Upper lobe of left lung (tissue), 6 donors: Measurements from ENCODE around the gene SPATA24. TPM values are rescaled to one million over a fixed set of nuclear protein-coding genes. Genes with fewer than 3 reads are reported as not detected.

Source experiments
- ATAC-seq, 2 donors: fragments of 200-7000 bp; cut with Tn5 transposase; one replicate each; pipeline ENCODE4 v1.9.1; 2022; ENCODE audit warnings: mild to moderate bottlenecking in 2 of 2, moderate library complexity in 2 of 2; ENCODE audit not compliant: low FRiP score in 2 of 2
- DNase-seq, 2 donors: peaks; one replicate each; pipeline ENCODE4 v3.0.0-alpha.2; 2019 to 2020
- H3K27ac ChIP-seq, 4 donors: fragments of 200-600 bp; sonication (generic); one replicate each; pipeline ENCODE4 v1.5.1; 2016 to 2019
- H3K27me3 ChIP-seq, 4 donors: fragments of 200-600 bp; sonication (generic); one replicate each; pipeline ENCODE4 v1.5.1; 2017 to 2019
- H3K36me3 ChIP-seq, 4 donors: fragments of 200-600 bp; sonication (generic); one replicate each; pipeline ENCODE4 v1.5.1; 2016 to 2019
- H3K4me1 ChIP-seq, 4 donors: fragments of 200-600 bp; sonication (generic); one replicate each; pipeline ENCODE4 v1.5.1; 2018 to 2019
- H3K4me3 ChIP-seq, 4 donors: fragments of 200-600 bp; sonication (generic); one replicate each; pipeline ENCODE4 v1.5.1; 2017 to 2019; ENCODE audit warnings: mild to moderate bottlenecking in 2 of 4, moderate library complexity in 1 of 4
- H3K9me3 ChIP-seq, 4 donors: fragments of 200-600 bp; sonication (generic); one replicate each; pipeline ENCODE4 v1.5.1; 2018 to 2019
- CTCF ChIP-seq, 6 experiments: fragments of 450-650 bp in 4 of 6; fragments of 200-600 bp in 2 of 6; sonication (generic) in 2 of 6; IDR thresholded peaks; one replicate each; pipeline ENCODE4 v1.5.1; 2016 to 2019; ENCODE audit warnings: antibody characterized with exemption in 6 of 6
- EP300 ChIP-seq, 4 donors: sonication (generic); formaldehyde crosslinking; IDR thresholded peaks; one replicate each; pipeline ENCODE4 v1.5.1; 2017; ENCODE audit warnings: antibody characterized with exemption in 4 of 4, control low read depth in 2 of 4
- POLR2A ChIP-seq, 4 donors: fragments of 450-650 bp; IDR thresholded peaks; one replicate each; pipeline ENCODE4 v1.5.1; 2016 to 2017; ENCODE audit warnings: antibody characterized with exemption in 4 of 4, mild to moderate bottlenecking in 2 of 4
- POLR2AphosphoS5 ChIP-seq, 2 donors: sonication (generic); formaldehyde crosslinking; IDR thresholded peaks; one replicate each; pipeline ENCODE4 v1.5.1; 2017; ENCODE audit warnings: antibody characterized with exemption in 2 of 2
- WGBS, 2 donors: methylation state at CpG; one replicate each; pipeline ENCODE4 v1.1.5; 2017 to 2018; 5-methylcytosine and 5-hydroxymethylcytosine counted together
- total RNA-seq, 6 donors: library from RNA; depleted of rRNA in 4 of 6; stranded (reverse); fragments of >200 nt in 4 of 6; gene quantifications; one replicate each; pipeline versions ENCODE4 v1.1.0 to v1.2.1, GENCODE V29; 2016 to 2021
- donor health status: DM: no; HTN: no; CAD: no; lungs with moderate emphysema.
- donor health status: DM: no; HTN: yes; CAD: no; lungs with severe emphysema.

The SPATA24 gene
- total RNA-seq, 6 donors from 2014 or later, result 2.9 to 6.3 (median 4.8) TPM; not detected in 1

GRCh38 chr5:139371482-139372435, 32.1 kb downstream of the SPATA24 start:
- H3K27me3 ChIP-seq, result no peaks in the 10 kb centered on the region

GRCh38 chr5:139369181-139369580, 34.7 kb downstream of the SPATA24 start:
- no peak for DNase-seq
- Histone ChIP-seq H3K4me1 (no peaks in the 10 kb centered on the region), H3K4me3 (no peak overlapping the region), H3K27me3 (no peaks in the 10 kb centered on the region), H3K36me3 (peaks cover 24 to 94% (median 61%) of the 10 kb centered on the region in 4 donors), H3K27ac (no peak overlapping the region), H3K9me3 (no peaks in the 10 kb centered on the region)
- 91 to 97% methylated on average over 1 of the region's 1 CpG for WGBS, 2 donors
- TF ChIP-seq CTCF (IDR thresholded peaks at IDR 0.05), result no peak
- no peak for TF ChIP-seq POLR2AphosphoS5 (IDR thresholded peaks at IDR 0.05)
- no peak for TF ChIP-seq EP300 (IDR thresholded peaks at IDR 0.05)
- TF ChIP-seq POLR2A (IDR thresholded peaks at IDR 0.05), result no peak
- no peak for ATAC-seq

More at GRCh38 chr5:139371482-139372435, 32.1 kb downstream of the SPATA24 start:
- ATAC-seq (peak in 1 of 2 donors; percentile 43), DNase-seq (no peak)
- Histone ChIP-seq H3K4me1 (no peaks in the 10 kb centered on the region), H3K36me3 (peaks cover 3 to 68% (median 43%) of the 10 kb centered on the region in 4 donors), H3K27ac (no peak overlapping the region), H3K9me3 (no peaks in the 10 kb centered on the region), H3K4me3 (no peak overlapping the region)
- WGBS, 2 donors, result 76 to 87% methylated on average over 7 of the region's 7 CpGs
- no peak for TF ChIP-seq CTCF (IDR thresholded peaks at IDR 0.05)
- no peak for TF ChIP-seq POLR2AphosphoS5 (IDR thresholded peaks at IDR 0.05)
- no peak for TF ChIP-seq POLR2A (IDR thresholded peaks at IDR 0.05)
- no peak for TF ChIP-seq EP300 (IDR thresholded peaks at IDR 0.05)

- Histone ChIP-seq H3K36me3 (peaks cover 27 to 99% (median 62%) of the 10 kb centered on the region in 4 donors), H3K27me3 (no peaks in the 10 kb centered on the region), H3K9me3 (no peaks in the 10 kb centered on the region), H3K4me3 (no peak overlapping the region), H3K4me1 (no peaks in the 10 kb centered on the region), H3K27ac (no peak overlapping the region)
- 71 to 79% methylated on average over 2 of the region's 2 CpGs for WGBS, 2 donors
- TF ChIP-seq EP300 (IDR thresholded peaks at IDR 0.05) (no peak), POLR2AphosphoS5 (IDR thresholded peaks at IDR 0.05) (no peak), POLR2A (IDR thresholded peaks at IDR 0.05) (no peak), CTCF (IDR thresholded peaks at IDR 0.05) (no peak)
- no peak for DNase-seq
- no peak for ATAC-seq
Observed at GRCh38 chr5:139368613-139369012, 35.3 kb downstream of the SPATA24 start.

GRCh38 chr5:139364466-139364865, 39.4 kb downstream of the SPATA24 start:
- Histone ChIP-seq H3K4me3 (no peak overlapping the region), H3K36me3 (peaks cover 27 to 61% (median 42%) of the 10 kb centered on the region in 4 donors), H3K9me3 (no peaks in the 10 kb centered on the region), H3K27me3 (no peaks in the 10 kb centered on the region), H3K4me1 (no peaks in the 10 kb centered on the region), H3K27ac (no peak overlapping the region)
- no peak for DNase-seq
- no peak for ATAC-seq
- WGBS, 2 donors, result 70 to 78% methylated on average over 2 of the region's 2 CpGs
- no peak for TF ChIP-seq EP300 (IDR thresholded peaks at IDR 0.05)
- TF ChIP-seq CTCF (IDR thresholded peaks at IDR 0.05), result no peak
- TF ChIP-seq POLR2A (IDR thresholded peaks at IDR 0.05), result no peak
- TF ChIP-seq POLR2AphosphoS5 (IDR thresholded peaks at IDR 0.05), result no peak
